Stimulated activated CD8-positive, alpha-beta memory T cell treated with anti-CD3 and anti-CD28 coated beads, Interleukin-12 subunit alpha, Interleukin-12 subunit beta, amount 100 ng/mL, for 24 hours (primary cell): ENCODE measurements around the gene CAMTA1.
"Not testable (repeated sequence)": the region's sequence is repeated elsewhere in the genome, so short reads cannot be mapped to it uniquely, and the experiment has no call there.

ENCODE experiments used
- DNase-seq: peaks from one replicate; pipeline ENCODE4 v3.0.0-alpha.2; 2020; ENCODE audit errors: extremely low read depth

CAMTA1 gene

DNA sequence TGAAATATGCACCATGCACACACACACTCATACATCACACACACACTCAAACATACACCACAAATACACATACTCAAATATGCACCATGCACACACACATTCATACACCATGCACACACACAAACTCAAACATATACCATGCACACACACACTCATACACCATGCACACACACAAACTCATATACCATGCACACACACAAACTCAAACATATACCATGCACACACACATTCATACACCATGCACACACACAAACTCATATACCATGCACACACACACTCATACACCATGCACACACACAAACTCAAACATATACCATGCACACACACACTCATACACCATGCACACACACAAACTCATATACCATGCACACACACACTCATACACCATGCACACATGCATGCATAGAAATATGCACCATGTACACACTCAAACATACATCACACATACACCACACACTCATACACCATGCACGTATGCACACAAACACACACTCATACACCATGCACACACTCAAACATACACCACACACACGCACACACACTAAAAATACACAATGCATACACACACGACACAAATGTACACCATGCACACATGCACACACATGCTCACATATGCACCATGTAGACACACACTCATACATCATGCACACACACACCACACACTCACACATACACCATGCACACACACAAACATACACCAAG, 362.5 kb downstream of the CAMTA1 start:
- DNase-seq = not testable (repeated sequence)

DNA sequence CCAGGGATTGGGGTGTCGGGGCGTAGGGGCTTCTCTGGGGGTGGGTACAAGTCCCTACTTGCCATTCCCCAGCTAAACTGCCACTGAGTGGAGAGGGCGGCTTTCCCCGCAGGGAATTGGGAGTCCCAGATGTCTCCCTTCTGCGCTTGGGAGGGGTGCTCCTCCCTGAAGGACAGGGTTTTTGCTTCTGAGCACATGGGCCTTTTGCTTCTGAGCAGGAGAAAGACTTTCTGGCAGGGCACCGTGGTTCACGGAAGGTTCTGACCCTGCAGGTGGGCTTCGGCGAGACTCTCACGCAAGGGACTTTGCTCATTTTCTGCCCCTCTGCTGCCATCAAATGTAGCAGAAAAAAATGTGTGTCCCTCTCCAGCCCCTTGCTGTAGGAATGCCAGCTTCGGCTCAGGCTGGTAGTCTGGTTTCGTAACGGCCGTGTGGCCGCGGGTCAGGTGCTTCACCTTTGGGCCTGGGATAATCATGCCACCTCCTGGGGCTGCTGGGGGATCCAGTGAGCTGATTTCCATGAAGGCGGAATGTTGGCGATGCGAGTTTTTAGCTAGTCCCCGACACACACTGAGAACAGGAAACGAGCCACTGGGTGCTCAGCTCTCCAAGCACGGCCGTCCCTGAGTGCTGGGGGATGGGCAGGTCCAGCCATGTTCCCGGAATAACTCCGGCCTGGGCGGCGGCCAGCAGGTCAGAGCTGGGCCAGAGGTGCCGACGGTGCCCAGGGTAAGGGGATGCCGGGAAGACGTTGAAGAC, 364.0 kb downstream of the CAMTA1 start:
- DNase-seq = no peak

DNA sequence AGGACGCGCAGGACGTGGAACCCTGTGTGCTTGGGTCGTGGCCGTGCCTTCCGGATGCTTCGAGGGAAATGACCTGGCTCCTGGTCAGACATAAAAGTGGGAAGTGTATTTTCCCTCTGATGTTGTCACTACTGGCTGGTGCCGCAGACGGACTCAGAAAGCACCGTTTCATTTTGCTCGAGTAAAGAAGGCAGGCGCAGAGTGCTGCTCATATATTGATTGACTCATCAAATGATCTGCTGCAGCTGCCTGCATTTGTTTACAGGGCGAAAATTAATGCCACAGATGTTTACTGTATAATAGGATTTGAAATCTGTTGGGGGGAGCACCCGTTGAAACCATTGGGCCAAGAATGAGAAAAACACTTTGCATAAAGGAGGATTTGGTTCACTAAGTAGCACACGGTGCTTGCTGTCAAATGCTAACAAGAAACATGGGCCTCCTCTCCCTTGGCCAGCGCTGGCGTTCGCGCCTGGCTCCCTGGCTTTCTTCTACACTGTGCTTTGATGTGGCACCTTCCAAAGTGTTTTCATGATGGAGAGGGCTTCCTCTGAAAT, 365.5 kb downstream of the CAMTA1 start:
- DNase-seq = no peak

DNA sequence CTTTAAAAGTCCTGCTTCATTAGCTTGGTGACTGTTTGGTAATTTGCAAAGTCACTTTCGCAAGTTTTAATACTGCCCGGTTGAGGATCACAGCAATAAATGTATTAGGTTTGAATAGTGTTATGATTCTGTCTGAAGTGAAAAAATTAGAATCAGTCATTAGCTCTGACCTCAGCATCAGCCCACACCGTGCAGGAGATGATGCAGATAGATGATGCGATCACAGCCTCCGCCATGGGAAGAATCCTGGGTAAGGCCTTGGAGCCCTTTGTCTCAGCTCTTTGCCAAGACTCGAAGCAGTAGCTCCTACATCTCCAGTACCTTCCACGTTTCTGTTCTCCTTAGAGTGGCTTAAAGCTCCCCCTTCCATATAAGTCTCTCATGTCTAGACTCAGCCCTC, 366.7 kb downstream of the CAMTA1 start:
- no peak for DNase-seq

DNA sequence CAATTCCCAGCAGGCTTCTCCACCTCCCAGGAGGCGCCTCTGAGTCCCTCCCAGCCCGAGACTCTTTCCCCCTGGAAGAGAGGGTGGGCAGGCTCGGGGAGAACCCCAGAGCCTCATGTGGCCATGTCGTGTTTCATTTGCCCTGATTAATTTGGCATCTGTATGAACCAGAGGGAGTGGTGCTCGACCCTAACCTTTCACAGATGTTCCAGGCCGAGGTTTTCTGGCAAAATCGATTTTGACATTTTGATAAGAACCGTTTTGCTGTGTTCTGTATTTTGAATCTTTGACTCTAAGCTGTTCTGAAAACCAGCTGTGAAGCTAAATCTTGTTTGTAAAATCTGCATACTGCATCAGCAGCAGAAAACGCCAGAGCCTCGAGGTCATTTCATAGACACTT, 367.4 kb downstream of the CAMTA1 start:
- DNase-seq = no peak

DNA sequence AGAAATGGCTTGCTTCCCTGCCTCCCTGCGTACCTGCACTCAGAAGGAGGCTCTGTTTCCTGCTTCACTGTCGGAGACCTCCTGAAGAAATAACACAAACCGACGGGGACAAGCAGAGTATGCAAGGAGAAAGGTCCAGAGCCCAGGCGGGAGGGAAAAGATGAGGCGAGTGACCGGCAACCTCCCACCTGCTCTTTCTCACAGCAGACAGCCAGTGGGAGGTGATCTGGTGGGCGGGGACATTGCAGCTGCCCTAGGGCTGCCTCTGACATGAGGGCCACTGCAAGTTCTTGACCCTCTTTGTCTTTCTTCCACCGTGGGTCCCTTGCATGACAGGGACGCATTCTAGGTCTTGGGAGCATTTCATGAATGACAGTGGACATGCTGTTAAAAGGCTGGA, 368.2 kb downstream of the CAMTA1 start:
- DNase-seq = no peak

DNA sequence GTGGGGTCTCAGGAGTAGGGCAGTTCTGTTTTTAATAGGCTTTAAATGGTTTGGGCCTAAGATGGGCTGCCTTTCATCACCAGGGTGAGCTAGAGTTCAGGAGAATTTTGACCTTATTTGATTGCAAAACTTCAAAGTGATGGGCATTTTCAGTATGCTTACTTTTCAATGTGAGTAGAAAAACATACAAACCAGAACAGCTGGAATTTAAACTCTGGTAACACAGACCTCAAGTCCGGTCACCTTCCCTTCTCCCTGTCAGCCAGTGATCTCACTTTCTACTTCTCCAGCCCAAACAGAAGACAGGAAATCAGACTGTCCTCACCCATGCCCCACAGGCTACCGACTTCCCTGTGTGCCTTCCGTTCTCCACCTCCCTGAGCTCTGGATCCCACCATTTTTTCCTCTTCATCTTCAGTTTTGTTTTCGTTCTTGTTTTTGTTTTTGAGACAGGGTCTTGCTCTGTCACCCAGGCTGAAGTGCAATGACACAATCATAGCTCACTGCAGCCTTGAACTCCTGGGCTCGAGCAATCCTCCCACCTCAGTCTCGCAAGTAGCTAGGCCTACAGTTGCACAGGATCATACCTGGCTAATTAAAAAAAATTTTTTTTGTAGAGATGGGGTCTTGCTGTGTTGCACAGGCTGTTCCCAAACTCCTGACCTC, 374.0 kb downstream of the CAMTA1 start:
- DNase-seq = no peak

DNA sequence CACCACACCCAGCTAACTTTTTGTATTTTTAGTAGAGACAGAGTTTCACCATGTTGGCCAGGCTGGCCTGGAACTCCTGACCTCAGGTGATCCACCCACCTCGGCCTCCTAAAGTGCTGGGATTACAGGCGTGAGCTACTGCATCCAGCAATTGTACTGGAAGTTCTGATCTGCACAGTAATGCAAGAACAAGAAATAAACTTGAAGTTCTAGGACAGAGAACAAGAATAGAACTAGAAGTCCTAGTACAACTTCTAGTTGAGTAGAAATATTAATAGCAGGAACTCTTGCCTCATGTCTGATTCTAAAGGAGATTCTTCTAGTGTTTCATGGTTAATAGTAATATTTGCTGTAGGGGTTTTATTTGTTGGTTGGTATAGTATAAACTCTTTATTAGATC, 383.3 kb downstream of the CAMTA1 start:
- DNase-seq = not testable (repeated sequence)

DNA sequence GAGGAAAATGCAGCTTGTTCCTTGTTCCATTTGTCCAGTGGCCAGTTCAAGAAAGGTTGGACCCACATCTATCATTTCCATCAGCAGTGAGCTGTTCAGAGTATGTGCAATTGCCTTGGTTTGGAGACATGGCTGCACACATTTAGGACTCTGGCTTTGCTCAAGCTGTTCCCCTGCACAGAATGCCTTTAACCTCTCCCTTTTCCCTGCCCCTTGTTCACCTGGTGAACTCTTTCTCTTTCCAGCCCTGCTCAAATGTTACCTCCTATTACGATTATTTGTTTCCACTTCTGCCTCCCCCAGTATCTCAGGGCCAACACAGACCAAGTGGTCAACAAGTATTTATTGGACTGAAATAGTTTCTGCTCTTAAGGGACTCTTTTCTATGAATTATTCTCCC, 385.9 kb downstream of the CAMTA1 start:
- no peak for DNase-seq

DNA sequence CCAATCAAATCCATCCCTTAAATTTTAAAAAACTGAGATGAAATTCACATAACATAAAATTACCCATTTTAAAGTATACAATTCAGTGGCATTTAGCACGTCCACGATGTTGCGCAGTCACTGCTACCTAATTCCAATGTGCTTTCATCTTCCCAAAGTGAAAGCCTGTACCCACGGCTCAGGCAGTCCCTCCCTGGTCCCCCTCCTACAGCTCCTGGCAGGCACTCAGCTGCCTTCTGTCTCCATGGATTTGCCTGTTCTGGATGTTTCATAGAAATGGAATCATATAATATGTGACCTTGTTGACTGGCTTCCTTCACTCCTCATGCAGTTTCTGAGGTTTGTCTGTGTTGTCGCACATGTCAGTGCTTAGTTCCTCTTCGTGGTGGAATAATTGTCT, 386.3 kb downstream of the CAMTA1 start:
- no peak for DNase-seq

DNA sequence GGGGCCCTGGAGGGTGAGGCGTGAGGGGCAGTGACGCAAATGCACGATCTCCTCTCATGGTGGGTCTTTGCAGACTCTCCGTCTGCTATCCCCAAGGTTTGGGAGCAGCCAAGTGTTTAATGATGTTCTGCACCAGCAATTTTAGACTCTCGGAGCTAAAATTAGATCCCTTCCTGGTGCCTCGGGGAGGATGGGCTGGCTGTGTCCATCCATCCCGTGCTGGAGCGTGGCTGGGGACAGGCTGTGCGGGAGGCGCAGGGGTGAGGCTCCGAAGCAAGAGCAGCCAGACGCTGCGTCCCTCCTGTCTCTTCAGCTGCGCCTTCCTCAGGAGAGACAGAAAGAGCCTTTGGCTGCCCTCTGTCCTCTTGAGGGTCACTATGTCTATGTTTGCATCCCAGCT, 387.6 kb downstream of the CAMTA1 start:
- no peak for DNase-seq

DNA sequence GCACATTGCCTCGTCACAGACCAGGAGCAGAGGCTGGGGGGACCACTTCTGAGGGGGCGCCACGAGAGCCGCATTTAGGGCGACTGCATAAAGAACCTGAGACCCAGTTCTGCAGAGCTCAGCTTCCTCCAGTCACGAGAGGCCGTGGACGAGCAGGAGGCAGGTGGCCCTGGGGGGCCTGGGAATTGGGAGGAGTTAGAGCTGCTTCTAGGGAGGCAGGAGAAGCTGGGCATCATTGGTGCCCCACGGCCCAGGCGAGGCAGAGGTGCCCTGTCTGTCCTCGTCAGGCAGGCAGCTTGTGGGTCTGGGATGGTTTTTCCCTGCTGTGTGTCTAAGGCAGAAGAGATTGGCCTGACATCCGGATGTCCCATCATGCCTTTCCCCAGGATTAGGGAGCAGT, 389.3 kb downstream of the CAMTA1 start:
- no peak for DNase-seq

DNA sequence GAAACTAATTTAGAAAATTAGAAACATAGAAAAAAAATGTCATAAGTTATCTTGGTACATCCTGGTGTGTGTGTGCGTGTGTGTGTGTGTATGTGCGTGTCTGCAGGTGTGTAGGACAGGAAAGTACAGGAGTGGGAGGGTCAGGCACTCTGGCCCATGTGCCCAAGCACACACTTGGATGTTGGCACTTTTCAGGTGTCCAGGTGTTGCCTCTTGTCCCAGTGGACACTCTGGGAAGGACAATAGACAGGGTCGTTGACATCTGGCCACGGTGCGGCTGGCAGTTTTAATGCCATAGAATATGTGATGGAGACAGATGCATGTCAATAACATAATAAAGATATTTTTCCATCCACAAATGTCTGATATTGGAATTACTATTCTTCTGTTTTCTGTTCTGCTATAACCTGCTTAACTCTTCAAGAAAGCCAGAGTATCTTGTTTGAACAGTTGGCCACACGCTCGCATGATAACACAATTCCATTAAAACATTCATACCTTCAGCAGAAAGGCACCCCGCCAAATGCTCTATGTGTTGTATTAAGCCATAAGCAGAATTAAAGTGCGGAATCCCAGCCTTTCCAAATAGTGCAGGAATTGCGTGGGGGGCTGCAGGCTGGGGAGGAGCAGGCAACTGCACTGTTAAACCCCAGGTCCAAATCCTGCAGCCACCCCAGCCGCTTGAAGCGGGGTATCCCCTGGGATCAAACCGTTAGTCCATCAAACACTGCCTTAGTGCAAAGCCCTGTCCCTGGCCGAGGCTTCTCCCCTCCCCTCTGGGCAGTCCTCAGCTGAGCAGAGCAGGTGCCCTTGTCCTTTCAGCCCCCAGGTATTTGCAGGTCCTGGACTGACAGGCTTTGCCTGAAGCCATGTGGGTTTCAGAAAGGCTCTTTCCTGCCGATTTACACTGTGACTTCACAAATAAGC, 390.0 kb downstream of the CAMTA1 start:
- DNase-seq = no peak

DNA sequence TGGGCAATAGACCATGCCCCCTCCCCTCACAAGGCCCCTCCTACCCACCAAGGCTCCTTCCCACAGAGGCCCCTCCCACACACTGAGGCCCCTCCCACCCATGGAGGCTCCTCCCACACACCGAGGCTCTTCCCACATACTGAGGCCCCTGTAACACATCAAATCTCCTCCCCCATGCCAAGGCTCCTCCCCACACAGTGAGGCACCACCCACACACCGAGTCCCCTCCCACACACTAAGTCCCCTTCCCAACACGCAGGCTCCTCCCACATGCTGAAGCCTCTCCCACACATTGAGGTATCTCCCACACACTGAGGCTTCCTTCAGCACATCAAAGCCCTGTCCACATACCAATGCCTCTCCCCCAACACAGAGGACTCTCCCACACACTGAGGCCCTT, 391.8 kb downstream of the CAMTA1 start:
- no peak for DNase-seq

DNA sequence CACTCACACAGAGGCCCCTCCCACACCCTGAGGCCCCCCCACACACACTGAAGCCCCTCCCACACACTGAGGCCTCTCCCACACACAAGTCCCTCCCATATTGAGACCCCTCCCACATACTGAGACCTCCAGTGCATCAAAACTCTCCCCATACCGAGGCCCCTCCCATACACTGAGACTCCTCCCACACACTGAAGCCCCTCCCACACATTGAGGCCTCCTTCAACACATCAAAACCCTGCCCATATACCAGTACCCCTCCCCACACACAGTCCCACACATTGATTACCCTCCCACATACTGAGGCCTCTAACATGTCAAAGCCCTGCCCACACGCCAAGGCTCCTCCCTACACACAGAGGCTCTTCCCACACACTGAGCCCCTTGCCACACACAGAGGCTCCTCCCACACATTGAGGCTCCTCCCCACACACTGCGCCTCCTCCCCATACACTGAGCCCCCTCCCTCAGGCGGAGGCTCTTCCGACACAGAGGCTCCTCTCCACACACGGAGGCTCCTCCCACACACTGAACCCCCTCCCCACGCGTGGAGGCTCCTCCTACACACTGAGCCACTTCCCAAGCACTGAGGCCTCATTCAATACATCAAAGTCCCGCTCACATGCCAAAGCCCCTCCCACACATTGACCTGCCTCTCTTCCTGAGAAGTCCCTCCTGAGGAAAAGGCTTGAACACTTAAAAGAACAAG, 392.3 kb downstream of the CAMTA1 start:
- no peak for DNase-seq

DNA sequence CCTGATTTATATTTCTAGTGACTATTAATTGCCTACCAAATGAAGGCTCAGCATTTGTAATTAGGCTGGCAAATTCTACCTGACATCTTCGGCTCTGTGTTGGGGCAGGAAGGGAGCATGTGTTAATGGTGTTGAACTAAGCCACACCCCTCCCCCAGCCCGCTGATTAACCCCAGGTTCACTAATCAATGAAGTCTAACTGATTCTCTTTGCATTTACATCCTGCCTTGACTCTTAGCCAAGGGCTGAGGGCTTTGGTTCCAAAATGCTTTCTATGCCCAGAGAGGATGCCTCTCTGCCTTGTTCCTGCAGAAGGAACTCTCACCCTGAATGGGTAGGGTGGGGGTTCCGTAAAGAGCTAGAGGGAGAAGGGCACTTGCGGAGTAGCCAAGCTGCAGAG, 393.1 kb downstream of the CAMTA1 start:
- DNase-seq = no peak

DNA sequence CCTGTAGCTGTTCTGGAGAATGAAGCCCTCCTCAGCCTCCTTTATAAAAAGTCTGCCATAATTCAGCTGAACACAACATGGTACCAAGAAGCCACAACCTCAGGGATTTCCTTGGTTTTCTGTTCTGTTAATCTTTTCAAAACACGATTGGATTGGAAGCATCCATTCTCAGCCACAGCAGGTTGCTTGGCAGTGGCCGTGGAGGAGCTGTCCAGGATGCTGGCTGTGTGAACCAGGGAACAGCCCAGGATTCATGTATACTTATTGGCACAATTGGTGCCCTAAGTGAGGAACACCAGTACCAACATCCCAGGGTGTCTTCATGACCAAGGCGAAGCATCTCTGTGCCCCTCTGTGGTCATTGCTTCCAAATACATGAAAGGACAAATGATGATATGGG, 393.5 kb downstream of the CAMTA1 start:
- DNase-seq = no peak

DNA sequence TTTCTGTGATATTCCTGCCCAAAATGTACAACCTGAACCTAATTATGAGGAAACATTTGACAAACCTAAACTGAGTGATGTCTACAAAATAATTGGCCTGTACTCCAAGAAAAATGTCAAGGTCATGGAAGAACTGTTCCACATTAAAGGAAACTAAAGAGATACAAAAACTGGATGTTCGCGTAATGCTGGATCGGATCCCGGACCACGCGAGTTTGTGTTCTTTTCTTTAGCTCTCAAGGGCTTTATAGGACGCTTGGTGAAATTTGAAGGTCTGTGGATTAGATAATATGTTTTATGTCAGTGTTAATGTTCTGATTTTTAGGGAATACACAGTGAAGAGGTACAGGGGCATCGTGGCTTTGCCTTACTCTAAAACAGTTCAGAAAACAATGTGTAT, 400.5 kb downstream of the CAMTA1 start:
- DNase-seq = no peak

DNA sequence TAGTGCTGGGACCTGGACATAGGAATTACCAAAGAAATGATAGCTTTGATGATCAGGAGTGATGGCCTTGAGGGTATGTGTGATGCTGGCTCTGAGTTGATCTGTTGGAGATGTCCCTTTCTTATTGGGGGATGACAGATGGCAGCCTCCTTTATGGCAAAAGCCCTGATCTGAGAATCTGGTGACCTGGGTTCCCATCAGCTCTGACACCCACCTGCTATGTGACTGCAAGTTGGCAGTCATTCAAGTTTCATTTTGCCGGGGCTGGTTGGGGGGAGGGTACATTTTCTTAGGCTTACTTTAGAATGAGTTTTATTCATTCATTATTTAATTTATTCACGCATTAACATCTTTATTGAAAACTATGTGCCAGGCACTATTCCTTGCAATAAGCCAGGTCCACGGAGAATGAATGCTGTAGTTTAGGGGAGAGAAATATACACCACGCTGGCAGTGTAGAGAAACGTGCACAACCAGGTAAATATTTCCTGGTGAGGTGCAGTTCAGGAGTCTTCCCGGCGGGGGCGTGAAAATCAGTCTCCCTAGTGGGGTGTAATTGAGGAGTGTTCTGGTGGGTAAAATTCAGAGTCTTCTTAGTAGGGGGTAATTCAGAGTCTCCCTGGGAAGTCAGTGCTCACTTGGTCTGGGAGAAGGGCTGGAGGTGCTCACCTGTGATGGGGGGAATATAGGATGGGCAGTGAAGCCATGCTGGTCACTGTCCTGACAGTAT, 401.3 kb downstream of the CAMTA1 start:
- no peak for DNase-seq

DNA sequence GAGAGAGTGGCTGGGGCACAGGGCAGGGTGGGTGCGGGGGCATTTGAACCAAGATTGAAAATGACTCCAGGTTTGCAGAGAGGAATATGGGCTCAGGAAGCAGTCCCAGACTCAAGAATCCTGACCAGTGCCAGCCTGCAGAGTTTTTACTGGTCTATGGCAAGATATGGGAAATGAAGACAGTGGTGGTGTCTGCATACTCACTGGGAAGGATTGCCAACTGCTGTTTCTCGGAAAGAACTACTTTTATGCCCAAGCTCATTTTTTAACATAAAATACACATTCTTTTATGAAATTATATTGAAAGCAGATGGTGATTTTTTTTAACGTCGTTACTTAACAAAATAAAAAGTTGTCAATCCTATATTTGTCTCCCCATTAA, 401.8 kb downstream of the CAMTA1 start:
- no peak for DNase-seq
